LHCN-M2 (cell line): ENCODE data around the gene TRMT11. TPM values are rescaled to one million over a fixed set of nuclear protein-coding genes. Genes with fewer than 3 reads are reported as not detected.

Experiments
- DNase-seq: peaks from one replicate; pipeline ENCODE4 v3.0.0-alpha.2; 2012; ENCODE audit warnings: low read depth
- total RNA-seq: library from RNA; depleted of rRNA; stranded (reverse); fragments of >200 nt; gene quantifications from 2 replicates; pipeline ENCODE4 v1.2.3, GENCODE V29; 2014; rRNA removed

The TRMT11 gene
- total RNA-seq, 1 experiment from 2014 or later: 20.7 TPM

- DNase-seq: no peak
These were observed 89.2 kb downstream of the TRMT11 start for GRCh38 chr6:126075335-126076071.

DNA sequence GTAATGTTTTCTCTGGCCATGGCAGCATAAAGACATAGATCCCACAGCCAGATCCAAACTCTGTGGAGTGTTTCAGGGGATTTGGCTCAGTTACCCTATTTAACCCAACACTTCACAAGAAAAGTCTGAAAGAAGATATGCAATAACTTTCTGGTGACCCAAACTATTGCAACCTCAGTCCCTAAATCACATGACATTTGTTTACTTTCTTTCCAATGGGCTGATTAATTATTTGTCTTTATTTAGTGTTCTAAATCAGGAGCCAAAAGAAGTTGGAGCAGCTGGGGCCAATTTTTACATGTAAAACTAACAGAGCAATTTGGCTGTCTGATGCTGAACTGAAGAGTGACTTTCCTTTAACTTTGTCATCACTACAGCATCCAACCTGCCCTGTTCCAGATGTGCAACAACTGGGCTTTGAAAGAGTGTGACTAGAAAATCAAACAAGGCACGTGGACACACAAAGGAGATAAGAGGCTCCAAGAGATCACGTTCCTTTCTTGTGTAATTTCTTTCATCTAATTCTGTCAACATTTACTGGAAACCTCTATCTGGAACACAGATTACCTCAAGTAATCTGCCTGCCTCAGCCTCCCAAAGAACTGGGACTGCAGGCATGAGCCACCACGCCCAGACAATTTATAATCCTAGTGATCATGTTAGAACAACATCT, 90.8 kb downstream of the TRMT11 start:
- DNase-seq: no peak

DNA sequence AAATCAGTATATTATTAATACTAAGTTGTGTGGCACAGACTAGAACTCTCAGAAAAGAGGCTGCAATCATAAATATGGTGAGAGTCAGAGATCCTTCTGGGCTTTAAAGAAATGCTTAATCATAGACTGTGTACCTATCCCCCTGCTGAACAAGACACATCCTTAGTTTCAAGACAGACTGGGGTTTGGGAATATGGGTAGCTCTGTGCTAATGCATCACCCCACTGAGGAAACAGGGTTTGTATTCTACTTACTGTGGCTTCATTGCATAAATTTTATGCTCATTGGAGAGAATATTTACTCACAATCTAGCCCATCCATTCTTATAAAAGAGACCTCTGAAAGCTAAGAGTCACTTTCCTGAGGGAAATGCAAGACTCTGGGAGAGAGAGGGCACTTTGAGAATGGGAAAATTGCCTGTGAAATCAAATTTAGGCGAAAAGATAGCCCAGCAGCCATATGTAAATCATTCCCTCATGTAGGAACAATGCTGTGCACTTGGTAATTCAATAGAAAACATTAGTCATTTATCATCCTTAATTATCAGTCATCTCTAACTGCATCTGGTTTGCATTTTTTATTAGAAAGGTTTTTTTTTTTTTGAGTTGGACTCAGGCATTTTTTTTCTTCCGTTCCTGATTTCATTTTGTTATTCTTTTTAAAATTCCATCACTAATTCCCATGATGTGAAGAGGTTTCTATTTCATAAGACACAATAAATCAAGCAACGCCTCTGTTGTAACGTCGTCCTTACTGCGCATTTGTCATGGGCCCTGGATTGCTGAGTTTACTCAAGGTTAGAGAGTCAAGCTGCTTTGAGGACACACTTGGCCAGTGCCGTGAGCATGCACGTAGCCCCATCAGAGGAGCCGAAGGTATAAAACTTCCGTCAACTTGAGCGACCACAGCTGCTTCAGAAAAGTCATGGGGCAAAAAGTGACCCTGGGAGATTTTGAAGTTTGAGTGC, 91.8 kb downstream of the TRMT11 start:
- no peak for DNase-seq

GRCh38 chr6:126083875-126084274, 97.5 kb downstream of the TRMT11 start:
- no peak for DNase-seq

DNA sequence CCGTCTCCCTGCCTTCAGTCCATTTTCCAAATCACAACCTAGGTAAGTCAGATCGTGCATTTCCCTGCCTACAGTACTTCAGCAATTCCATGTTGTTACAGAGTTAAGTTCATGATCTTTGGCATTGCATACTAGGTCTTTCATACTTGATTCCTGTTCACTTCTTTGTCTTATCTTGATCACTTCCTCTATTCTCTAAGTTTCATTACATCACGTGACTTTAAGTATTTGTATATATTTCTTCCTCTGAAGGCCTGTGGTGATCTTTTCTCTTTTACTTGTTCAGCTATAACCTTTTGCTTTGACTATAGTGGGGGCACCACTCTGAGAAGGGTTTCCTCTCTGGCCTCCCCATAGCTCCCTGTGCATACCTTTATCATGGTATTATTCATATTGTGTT, 100.2 kb downstream of the TRMT11 start:
- DNase-seq: no peak

Other genes starting within 250 kb of the TRMT11 start
- gene HEY2, start 236.9 kb upstream of the TRMT11 start, total RNA-seq: not detected in 2 replicates
- gene NCOA7, start 195.6 kb upstream of the TRMT11 start, total RNA-seq: 8.0 and 10.1 TPM in 2 replicates
- 9.7 and 10.9 TPM in 2 replicates for gene HINT3, start 29.8 kb upstream of the TRMT11 start, total RNA-seq